HG03460 (cell line): ENCODE data around the gene GRHL1.

ENCODE experiments used
- ATAC-seq: cut with Tn5 transposase; IDR thresholded peaks from one replicate; pipeline ENCODE4 v1.9.1; 2021; ENCODE audit not compliant: unreplicated experiment

The GRHL1 gene

DNA sequence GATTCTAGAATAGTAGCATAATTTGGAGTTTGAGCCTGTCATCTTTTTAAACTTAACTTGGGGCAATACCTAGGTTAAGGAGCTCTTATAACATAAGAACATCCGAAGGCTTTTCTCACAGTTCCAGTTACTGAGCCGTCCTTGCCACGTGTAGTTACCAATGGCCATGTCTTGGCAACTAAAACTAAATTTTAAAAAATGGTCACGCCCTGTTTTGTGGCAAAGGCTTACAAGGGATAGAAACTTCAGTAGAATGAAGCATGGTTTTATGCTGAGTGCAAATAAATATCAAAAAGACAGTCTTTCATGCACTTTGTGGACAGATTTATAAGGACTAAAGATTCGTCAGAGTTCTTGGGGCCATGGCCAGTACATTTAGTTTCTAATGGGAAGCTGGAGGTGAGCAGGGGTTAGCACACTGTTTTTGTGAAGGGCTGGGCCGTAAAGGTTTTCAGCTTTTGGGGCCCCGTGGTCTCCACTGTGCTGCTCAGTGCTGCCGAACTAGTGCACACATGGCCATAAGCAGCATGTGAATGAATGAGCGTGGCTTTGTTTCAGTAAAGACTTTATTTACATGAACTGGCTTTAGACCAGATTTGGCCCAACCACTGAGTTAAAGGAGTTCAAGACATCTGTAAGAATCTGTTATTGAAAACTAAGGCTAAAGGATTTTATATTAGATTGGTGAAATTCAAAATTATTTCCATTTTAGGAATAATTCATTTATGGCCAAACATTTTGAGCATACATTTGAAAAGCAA is 41.1 kb downstream of the GRHL1 start:
- no peak for ATAC-seq

DNA sequence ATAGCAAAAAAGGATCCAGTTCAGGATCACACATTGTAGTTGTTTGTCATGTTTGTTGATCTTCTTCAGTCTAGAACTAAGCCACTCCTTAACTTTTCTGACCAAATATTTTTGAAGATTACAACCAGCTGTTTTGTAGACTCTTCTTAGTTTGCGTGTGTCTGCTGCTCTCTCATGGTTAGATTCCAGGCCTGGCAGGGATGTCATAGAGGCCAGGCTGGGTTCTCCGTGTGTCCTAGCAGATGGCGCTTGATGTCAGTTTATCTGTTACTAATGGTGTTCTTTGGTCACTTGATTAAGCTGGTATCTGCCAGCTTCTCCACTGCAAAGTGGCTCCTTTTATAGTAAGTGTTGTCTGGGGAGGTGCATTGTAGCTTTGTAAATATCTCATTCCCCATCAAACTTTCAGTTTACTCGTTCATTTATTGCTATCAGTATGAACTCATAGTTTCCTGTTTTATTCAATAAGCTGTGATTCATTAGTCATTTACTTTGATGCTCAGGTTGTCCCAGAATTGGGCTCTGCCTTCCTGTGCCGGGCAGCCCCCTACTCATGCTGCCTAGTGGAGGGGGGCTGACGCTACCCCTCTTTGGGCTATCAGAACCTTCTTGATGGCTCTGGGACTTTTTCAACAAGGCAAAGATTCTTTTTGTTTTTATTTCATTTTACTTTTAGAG is 42.1 kb downstream of the GRHL1 start:
- no peak for ATAC-seq

DNA sequence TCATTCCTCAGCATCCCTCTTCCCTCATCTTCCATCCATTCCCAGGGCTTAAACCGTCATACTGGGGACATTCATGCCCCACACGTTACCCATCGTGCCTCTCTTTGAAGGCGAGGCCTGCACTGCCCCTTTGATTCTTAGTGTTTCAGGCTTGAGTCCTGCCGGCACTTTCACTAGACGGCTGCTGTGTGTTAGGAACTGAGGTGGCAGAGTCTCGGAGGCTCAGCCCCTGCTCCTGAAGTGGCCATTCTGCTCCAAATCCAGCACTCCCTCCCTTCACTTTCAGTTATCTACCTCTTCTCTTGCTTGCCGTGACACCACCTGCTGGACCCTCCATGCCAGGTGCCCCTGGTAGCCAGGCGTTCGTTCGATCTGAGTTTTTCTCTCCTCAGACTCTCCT is 43.0 kb downstream of the GRHL1 start:
- no peak for ATAC-seq

DNA sequence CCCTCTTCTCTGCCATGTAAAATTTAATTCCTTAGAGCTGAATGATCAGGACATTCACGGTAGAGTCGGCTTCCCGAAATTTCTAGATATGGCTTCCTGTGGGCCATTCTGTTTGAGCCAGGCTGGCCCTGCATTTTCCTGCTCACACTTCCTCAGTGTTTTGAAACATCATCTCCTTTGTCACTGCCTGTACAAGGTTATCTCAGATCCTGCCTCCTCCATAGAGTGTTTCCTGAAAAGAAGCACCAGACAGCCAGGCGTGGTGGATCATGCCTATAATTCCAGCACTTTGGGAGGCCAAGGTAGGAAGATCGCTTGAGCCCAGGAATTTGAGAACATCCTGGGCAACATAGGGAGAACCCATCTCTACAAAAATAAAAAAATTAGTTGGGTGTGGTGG is 43.6 kb downstream of the GRHL1 start:
- ATAC-seq, result no peak

DNA sequence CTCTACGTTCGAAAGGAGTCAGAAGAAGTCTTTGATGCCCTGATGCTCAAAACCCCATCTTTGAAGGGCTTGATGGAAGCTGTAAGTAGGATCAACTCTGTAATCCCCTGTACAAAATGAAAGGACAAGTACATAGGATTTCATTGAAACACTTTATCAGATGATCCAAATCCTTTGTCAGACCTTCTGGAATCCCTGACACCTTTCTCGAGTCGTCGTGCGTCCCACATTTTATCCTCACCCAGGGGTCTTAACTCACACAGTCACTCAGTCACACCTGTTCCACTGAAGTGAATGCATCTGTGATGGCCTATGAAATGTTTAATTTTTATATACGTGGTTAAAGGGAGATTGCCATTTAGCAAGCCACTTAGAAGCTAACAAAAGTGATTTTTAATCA is 44.8 kb downstream of the GRHL1 start:
- no peak for ATAC-seq

DNA sequence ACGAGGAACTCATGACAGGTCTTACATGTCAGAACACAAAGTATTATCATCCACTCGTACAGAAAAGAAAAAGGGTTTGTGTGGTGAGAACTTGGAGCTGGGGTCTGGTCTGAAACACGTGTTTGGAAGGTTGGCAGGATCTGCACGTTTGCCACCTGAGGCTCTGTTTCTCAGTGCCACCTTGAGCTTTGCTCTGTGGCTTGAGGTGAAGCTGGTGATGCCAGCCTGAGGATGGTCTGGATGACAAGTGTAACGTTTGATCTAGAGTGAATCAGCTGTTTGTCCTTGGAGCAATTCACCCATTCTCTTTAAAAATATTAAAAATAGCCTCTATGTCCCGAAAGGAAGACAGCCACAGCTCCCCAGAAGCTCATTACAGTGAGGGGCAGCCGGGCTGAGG is 46.4 kb downstream of the GRHL1 start:
- ATAC-seq, result no peak

DNA sequence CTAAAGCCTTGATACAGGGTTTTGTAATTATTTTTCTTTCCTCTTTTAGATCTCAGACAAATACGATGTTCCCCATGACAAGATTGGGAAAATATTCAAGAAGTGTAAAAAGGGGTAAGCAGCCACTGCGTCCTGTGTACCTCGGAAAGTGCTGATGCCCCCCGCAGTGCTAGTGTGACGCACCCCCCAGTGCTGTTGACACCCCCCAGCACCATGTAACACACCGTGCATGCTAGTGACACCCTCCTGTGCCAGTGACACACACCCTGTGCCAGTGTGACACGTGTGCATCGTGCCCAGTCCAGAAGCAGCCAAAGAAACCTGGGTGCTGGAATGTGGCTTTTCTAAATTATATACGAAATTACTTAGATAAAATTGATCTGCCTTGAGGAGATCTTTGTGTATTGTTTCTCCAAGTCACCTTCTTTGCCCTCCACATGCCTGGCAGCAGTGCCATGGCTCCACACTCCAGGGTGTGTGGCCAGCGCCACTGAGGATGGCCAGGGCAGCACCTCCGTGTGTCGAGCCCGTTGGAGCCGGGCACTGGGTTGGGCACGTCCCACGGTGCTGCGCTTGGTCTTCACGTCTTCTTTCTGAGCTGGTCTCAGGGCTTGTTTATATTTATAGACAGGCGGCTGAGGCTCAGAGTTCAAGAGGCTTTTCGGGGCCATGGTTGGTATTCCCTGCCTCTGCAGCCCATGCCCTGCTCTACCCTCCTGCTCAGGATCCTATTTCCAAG is 47.6 kb downstream of the GRHL1 start:
- ATAC-seq, result no peak

DNA sequence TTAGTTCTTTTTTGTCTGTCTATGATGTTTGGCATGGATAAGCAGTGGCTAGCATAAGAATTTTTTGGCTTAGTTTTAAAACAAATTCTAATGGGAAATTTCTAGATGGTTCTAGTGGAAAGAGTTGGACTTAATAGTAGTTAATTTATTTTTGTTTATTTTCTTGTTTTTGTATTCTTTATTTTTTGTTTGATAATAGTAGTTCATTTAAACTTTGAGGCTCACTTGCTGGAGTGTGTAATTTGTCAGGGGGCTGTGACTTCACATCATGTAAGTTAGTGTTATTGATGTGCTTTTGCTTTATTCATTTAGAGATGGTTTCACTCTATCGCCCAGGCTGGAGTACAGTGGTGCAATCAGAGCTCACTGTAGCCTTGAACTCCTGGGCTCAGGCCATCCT is 48.2 kb downstream of the GRHL1 start:
- ATAC-seq, result no peak

DNA sequence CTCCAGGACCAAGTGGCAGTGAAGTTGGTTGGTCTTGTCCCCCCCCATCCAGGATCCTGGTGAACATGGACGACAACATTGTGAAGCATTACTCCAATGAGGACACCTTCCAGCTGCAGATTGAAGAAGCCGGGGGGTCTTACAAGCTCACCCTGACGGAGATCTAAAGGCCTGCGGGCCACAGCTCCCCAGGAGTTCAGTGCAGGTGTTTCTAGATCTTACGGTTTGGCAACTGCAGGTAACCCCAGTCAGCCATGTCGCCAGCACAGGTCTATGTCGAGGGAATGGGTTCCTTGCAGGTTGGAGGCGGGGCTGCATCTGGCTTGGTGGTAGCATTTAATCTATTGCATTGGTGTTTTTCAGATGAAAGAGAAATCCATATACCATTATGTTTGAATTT is 49.0 kb downstream of the GRHL1 start:
- no peak for ATAC-seq

DNA sequence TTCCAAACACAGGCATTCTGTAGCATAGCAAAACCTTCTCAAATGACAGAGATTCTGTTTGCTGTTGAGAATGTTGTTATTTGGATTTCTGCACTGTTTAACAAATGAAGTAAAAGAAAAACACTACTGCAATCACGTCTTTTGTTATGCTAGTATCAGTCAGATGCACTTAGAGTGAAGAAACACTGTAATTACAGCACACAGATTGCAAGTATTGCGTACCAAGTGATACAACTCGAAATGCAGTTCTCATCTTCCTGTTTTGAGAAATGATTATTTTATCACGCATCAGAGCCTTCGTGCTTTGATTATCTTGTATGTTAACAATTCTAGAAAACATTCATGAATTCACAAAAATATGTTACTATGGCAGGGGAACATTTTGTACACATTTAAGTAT is 50.1 kb downstream of the GRHL1 start:
- no peak for ATAC-seq

DNA sequence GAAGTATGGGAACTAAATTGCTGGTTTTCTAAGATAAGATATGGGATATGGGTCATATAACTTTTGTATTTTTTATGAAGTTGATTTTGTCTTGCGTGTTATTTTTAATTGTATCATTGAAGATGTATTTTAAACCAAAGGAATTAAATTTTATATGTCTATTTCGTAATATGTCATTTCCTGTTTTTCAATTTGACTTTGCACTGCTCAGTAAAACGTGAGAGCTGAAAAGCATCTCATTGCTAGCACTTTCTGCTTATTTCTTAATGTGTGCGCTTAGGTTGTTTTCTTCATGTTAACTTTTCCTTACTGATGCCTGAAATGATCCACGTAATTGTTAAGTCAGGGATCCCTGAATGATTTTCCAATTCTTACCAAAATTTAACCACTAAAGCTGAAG is 50.6 kb downstream of the GRHL1 start:
- ATAC-seq, result no peak

DNA sequence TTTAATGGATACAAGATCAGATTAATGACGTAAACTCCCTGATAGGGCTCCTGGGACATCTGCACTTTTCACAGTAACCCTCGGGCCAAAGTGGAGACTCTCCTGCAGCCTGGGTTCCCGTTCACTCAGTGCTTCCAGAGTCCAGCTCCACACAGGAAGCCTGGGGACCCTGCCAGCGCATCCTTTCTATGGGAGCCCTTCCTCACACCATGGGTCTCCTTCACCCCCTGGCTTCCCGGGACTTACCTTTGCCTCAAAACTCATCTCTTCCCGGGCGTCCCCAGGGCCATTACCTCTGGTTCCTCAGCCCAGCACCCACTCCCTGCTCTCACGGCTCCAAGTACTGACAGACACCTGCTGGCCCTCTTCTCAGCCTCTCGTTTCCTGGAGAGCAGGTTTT is 51.2 kb downstream of the GRHL1 start:
- no peak for ATAC-seq

DNA sequence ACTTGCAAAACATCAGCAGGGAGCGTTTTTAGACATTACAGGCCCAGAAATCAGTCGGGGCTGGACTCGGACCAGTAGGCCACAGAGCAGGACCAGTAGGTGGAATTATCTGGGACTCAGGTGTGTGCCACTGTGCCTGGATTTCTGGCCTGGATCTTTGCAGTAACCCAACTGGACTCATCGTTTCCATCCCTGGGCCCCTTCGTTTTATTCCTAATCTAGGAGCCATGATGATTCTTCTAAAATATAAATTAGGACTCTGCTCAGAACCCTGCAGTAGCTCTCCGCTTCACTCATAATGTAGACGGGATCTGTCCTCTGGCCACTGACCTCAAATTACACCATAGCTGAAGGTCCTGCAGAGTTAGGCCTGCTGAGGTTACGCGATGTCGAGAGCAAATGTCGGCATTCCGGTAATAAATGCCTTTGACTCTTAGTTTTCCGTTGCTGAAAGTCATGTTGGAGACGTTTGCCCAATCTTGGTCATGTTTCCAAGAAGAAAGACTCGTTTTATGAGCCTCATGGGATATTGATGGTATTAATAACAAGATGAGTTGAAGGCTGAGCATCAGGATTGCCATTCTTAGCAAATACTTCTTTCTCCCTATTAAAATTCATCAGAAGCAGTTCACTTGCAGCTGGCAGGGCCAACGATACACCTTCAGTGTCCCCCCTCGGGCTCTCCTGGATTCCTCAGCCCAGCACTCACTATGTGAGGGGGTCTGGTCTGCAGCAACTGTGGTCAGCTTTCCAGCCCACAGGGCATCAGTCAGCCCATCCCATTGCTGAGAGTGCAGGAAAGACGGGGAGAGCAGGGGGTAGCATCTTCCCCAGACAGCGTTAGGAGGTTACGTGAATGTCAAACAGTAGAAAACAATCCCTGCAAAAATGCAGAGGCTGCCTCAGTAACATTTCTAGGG is 52.0 kb downstream of the GRHL1 start:
- ATAC-seq, result no peak

DNA sequence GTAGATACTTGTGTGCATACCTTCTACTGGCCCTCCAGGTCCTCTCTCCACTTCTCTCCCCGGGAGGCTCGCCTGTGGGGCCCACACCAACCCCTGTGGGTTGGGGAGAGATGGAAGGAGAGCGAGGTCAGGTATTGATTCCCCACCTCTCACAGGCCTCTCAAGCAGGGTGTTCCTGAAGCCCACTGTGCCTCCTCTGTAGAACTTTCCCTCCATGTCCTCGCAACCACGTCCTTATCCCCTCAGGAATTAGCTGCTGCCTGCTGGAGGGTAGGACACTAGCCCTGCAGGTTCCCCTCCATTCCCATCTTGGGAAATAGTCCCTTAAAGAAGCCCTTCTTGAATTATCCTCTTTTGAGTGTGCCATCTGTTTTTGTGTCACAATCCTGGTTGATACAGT is 52.9 kb downstream of the GRHL1 start:
- ATAC-seq, result no peak

DNA sequence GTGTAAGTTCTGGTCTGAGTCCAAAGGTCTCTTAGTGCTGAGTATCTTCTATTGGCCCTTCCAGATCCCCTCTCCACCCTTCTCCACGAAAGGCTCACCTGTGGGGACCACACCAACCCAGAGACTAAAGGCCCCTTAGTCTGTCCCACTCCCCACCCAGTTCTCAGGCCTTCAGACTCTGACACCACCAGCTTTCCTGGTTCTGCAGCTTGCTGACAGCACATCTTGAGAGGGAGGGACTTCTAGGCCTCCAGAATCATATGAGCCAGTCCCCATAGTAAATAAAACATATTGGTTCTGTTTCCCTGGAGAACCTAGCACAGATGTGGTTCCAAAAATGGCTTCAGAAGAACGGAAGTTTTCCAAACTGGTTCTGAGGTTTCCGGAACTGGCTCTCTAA is 53.3 kb downstream of the GRHL1 start:
- ATAC-seq, result no peak

DNA sequence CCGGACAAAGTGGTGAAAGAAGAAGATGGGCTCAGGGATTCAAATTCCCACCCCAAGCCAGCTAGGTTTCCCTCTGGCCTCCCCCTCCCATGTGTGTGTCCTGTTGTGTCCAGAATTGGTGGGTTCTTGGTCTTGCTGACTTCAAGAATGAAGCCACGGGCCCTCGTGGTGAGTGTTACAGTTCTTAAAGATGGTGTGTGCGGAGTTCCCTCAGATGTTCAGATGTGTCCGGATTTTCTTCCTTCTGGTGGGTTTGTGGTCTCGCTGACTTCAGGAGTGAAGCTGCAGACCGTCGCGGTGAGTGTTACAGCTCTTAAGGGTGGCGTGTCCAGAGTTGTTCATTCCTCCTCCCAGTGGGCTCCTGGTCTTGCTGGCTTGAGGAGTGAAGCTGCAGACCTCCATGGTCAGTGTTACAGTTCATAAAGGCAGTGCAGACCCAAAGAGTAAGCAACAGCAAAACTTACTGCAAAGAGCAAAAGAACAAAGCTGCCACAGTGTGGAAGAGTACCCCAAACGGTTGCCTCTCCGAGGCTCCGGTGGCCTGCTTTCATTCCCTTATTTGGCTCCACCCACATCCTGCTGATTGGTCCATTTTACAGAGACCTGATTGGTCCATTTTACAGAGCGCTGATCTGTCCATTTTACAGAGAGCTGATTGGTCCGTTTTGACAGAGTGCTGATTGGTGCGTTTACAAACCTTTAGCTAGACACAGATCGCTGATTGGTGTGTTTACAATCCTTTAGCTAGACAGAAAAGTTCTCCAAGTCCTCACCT is 54.2 kb downstream of the GRHL1 start:
- ATAC-seq, result no peak

DNA sequence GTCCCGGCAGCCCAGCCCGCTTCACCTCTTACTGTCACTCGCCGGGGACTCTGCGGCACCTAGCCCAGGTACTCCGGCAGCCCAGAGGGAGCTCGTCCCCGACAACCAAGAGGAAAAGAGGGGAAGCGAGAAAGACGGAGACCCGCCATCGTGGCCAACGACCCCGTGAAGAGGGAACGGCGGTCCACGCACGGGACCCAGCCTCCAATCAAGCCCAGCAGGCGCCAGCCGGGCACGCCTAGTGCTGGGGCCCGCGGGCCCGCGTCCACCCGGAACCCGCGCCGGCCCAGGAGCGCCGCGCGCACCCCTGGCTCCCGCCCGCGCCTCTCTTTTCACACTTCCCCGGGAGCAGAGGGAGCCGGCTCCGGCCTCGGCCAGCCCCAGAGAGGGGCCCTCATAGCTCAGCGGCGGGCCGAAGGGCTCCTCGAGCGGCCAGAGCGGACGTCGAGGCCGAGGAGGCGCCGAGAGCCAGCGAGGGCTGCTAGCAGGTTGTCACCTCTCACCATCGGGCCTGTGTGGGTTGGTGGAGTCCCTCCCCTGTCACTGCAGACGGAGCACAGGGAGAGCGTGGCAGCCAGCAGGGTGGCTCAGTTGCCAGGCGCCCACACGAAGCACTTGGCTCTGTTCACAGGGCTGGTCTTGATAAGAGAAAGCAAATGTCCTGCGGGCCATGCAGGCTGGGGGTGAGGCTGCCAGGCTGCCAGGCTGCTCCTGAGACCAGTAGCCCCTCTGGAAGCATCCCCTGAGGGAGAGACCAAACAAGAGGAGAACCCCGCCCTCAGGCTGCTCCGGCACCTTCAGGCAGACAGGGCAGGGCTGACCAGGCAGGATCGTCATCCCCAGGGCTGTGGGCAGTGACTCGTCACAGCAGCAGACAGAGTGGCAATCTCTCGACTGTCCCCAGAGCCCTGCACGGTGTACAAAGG is 55.0 kb downstream of the GRHL1 start:
- ATAC-seq, result no peak

DNA sequence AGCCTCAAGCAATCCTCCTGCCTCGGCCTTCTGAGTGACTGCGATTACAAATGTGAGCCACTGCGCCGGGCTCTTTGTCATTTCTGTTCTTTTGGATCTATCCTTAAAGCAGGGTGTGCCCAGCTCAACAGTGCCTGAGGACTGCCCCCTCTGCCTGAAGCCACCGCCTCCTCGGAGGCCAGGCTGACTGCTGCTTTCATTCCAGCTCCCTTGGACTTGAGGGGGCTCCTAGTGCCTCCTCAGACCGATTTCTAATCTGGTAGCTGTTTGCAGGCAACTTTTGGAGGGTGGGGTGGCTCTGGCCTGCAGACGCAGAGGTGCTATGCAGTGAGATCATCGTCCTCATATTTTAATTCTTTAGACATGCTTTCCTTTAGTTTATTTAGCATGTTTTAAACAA is 55.9 kb downstream of the GRHL1 start:
- ATAC-seq, result no peak
